Neuronal stem cell (in vitro differentiated cells): ENCODE data around the gene GASK1A.

Experiments used
- DNase-seq: peaks from one replicate; pipeline ENCODE4 v3.0.0-alpha.2; 2013; ENCODE audit warnings: low spot score
- H2AFZ ChIP-seq: one replicate; pipeline ENCODE4 v1.6.1; 2013; ENCODE audit warnings: mild to moderate bottlenecking, low read length, inconsistent platforms
- H2AK5ac ChIP-seq: 2 replicates; pipeline ENCODE4 v1.6.1; 2013; ENCODE audit warnings: low read depth, mild to moderate bottlenecking, inconsistent platforms, low read length, moderate library complexity, mixed read lengths
- H2BK120ac ChIP-seq: 2 replicates; pipeline ENCODE4 v1.6.1; 2013; ENCODE audit warnings: low read depth, mild to moderate bottlenecking, inconsistent platforms, low read length, moderate library complexity, mixed read lengths
- H2BK12ac ChIP-seq: one replicate; pipeline ENCODE4 v1.6.1; 2013; ENCODE audit warnings: low read length, inconsistent platforms
- H2BK15ac ChIP-seq: 2 replicates; pipeline ENCODE4 v1.6.1; 2013; ENCODE audit warnings: mild to moderate bottlenecking, low read length, inconsistent platforms, mixed read lengths
- H2BK5ac ChIP-seq: one replicate; pipeline ENCODE4 v1.6.1; 2013; ENCODE audit warnings: inconsistent platforms, mild to moderate bottlenecking, low read length, moderate library complexity
- H3K14ac ChIP-seq: one replicate; pipeline ENCODE4 v1.6.1; 2013; ENCODE audit warnings: low read length, inconsistent platforms
- H3K18ac ChIP-seq: 2 replicates; pipeline ENCODE4 v1.6.1; 2013; ENCODE audit warnings: low read length, inconsistent platforms
- H3K23ac ChIP-seq: 2 replicates; pipeline ENCODE4 v1.6.1; 2013; ENCODE audit warnings: low read depth, mild to moderate bottlenecking, mixed read lengths, low read length, inconsistent platforms; ENCODE audit not compliant: poor library complexity
- H3K27ac ChIP-seq: replicated peaks from 3 replicates; pipeline ENCODE4 v1.5.1; 2013; ENCODE audit warnings: low read length, inconsistent platforms
- H3K27me3 ChIP-seq, 3 experiments: 2 replicates each; pipeline ENCODE4 v1.6.1; 2013; ENCODE audit warnings: low read length in 3 of 3, mild to moderate bottlenecking in 2 of 3, inconsistent platforms in 1 of 3, low read depth in 1 of 3, mixed read lengths in 1 of 3, moderate library complexity in 1 of 3; ENCODE audit not compliant: control insufficient read depth in 3 of 3, insufficient read depth in 3 of 3
- H3K36me3 ChIP-seq, 2 donors: replicated peaks in 1 of 2; 2 replicates each; pipeline ENCODE4 v1.6.1; 2013; ENCODE audit warnings: low read length in 2 of 2; ENCODE audit not compliant: control insufficient read depth in 2 of 2, insufficient read depth in 2 of 2
- H3K4ac ChIP-seq: 2 replicates; pipeline ENCODE4 v1.6.1; 2013; ENCODE audit warnings: inconsistent platforms, mild to moderate bottlenecking, low read length, moderate library complexity
- H3K4me1 ChIP-seq, 2 donors: 1 replicate in 1 of 2; 2 replicates in 1 of 2; pipeline ENCODE4 v1.6.1; 2013; ENCODE audit warnings: low read length in 2 of 2, low read depth in 1 of 2; ENCODE audit not compliant: control insufficient read depth in 2 of 2, insufficient read depth in 1 of 2
- H3K4me2 ChIP-seq: one replicate; pipeline ENCODE4 v1.6.1; 2013; ENCODE audit warnings: mild to moderate bottlenecking, low read length, inconsistent platforms; ENCODE audit not compliant: insufficient read depth, poor library complexity, severe bottlenecking
- H3K4me3 ChIP-seq, 2 donors: 2 replicates each; pipeline ENCODE4 v1.5.1; 2013; ENCODE audit warnings: low read length in 2 of 2, mild to moderate bottlenecking in 2 of 2, inconsistent platforms in 1 of 2, moderate library complexity in 1 of 2
- H3K79me1 ChIP-seq: one replicate; pipeline ENCODE4 v1.6.1; 2013; ENCODE audit warnings: low read depth, mild to moderate bottlenecking, inconsistent platforms, low read length, moderate library complexity
- H3K9ac ChIP-seq: one replicate; pipeline ENCODE4 v1.6.1; 2013; ENCODE audit warnings: mild to moderate bottlenecking, low read depth, low read length, inconsistent platforms; ENCODE audit not compliant: poor library complexity
- H3K9me3 ChIP-seq, 2 donors: replicated peaks in 1 of 2; 2 replicates each; pipeline versions ENCODE3 to v1.6.1; 2013; ENCODE audit warnings: low read length in 2 of 2, mild to moderate bottlenecking in 2 of 2, inconsistent platforms in 1 of 2, low read depth in 1 of 2, mixed read lengths in 1 of 2, moderate library complexity in 1 of 2; ENCODE audit not compliant: control insufficient read depth in 2 of 2, insufficient read depth in 1 of 2
- H4K8ac ChIP-seq: one replicate; pipeline ENCODE4 v1.6.1; 2013; ENCODE audit warnings: low read depth, mild to moderate bottlenecking, inconsistent platforms, low read length, moderate library complexity
- H4K91ac ChIP-seq: one replicate; pipeline ENCODE4 v1.6.1; 2013; ENCODE audit warnings: low read length, low read depth, mild to moderate bottlenecking, inconsistent platforms; ENCODE audit not compliant: poor library complexity
- WGBS, 2 donors: extraction: QIAGEN DNeasy Blood & Tissue Kit; methylation state at CpG; one replicate each; pipeline ENCODE4 v1.1.7; 2013; ENCODE audit warnings: missing lambda C conversion rate in 2 of 2, mixed read lengths in 1 of 2; ENCODE audit not compliant: insufficient read length in 2 of 2, insufficient replicate concordance in 1 of 2; ENCODE audit errors: extremely low coverage in 2 of 2; 5-methylcytosine and 5-hydroxymethylcytosine counted together

Gene GASK1A

GRCh38 chr3:42980909-42981308 is 1.8 kb downstream of the GASK1A start:
- no peak overlapping the region for H4K91ac ChIP-seq
- H3K27me3 ChIP-seq = peaks cover 0 to 75% (median 7%) of the 10 kb centered on the region in 3 experiments
- no peaks in the 10 kb centered on the region for H3K79me1 ChIP-seq
- H3K4me1 ChIP-seq = peaks cover 0 to 15% of the 10 kb centered on the region in 2 donors
- no peak overlapping the region for H2AK5ac ChIP-seq
- H4K8ac ChIP-seq = no peak overlapping the region
- no peak overlapping the region for H3K4me3 ChIP-seq
- H2BK12ac ChIP-seq = no peak overlapping the region
- H3K4me2 ChIP-seq = no peak overlapping the region
- no peak overlapping the region for H2BK120ac ChIP-seq
- no peak overlapping the region for H2AFZ ChIP-seq
- no peak overlapping the region for H3K4ac ChIP-seq
- no peak for DNase-seq
- H3K9ac ChIP-seq = no peak overlapping the region
- H3K27ac ChIP-seq = no peak overlapping the region
- H3K18ac ChIP-seq = peak overlapping the region; percentile 0
- H2BK15ac ChIP-seq = no peak overlapping the region
- peaks cover 3 to 6% of the 10 kb centered on the region in 2 donors for H3K9me3 ChIP-seq
- H3K36me3 ChIP-seq = no peaks in the 10 kb centered on the region
- H3K14ac ChIP-seq = no peak overlapping the region
- no peak overlapping the region for H3K23ac ChIP-seq
- H2BK5ac ChIP-seq = no peak overlapping the region
- no CpG with 5 or more reads among the region's 6 CpGs for WGBS, 2 donors

GRCh38 chr3:42982645-42983412 is 3.7 kb downstream of the GASK1A start:
- no peak overlapping the region for H3K9ac ChIP-seq
- no peak overlapping the region for H3K4me3 ChIP-seq
- H2BK120ac ChIP-seq = no peak overlapping the region
- H3K36me3 ChIP-seq = no peaks in the 10 kb centered on the region
- no peaks in the 10 kb centered on the region for H3K79me1 ChIP-seq
- no peak overlapping the region for H2AK5ac ChIP-seq
- no peak overlapping the region for H2BK15ac ChIP-seq
- no peak overlapping the region for H2BK5ac ChIP-seq
- H3K14ac ChIP-seq = no peak overlapping the region
- peaks cover 0 to 15% of the 10 kb centered on the region in 2 donors for H3K4me1 ChIP-seq
- H3K27ac ChIP-seq = no peak overlapping the region
- no peak overlapping the region for H3K23ac ChIP-seq
- DNase-seq = no peak
- H3K9me3 ChIP-seq = no peaks in the 10 kb centered on the region
- H3K4me2 ChIP-seq = no peak overlapping the region
- no peak overlapping the region for H3K4ac ChIP-seq
- no peak overlapping the region for H2BK12ac ChIP-seq
- no peak overlapping the region for H4K91ac ChIP-seq
- peak overlapping the region; percentile 73 for H3K18ac ChIP-seq
- H3K27me3 ChIP-seq = peaks cover 0 to 67% (median 7%) of the 10 kb centered on the region in 3 experiments
- H2AFZ ChIP-seq = no peak overlapping the region
- H4K8ac ChIP-seq = no peak overlapping the region
- WGBS, 2 donors = no CpG with 5 or more reads among the region's 6 CpGs

- Histone ChIP-seq H2BK15ac (no peak overlapping the region), H3K18ac (no peak overlapping the region), H4K91ac (no peak overlapping the region), H3K27me3 (peaks cover 0 to 63% (median 7%) of the 10 kb centered on the region in 3 experiments), H3K4ac (no peak overlapping the region), H3K14ac (no peak overlapping the region), H2BK120ac (no peak overlapping the region), H2BK5ac (no peak overlapping the region), H3K23ac (no peak overlapping the region), H3K79me1 (no peaks in the 10 kb centered on the region), H2BK12ac (no peak overlapping the region), H3K27ac (no peak overlapping the region), H4K8ac (no peak overlapping the region), H2AFZ (no peak overlapping the region), H3K4me3 (no peak overlapping the region), H2AK5ac (no peak overlapping the region), H3K9me3 (no peaks in the 10 kb centered on the region), H3K9ac (no peak overlapping the region), H3K36me3 (no peaks in the 10 kb centered on the region), H3K4me2 (no peak overlapping the region), H3K4me1 (peaks cover 0 to 10% of the 10 kb centered on the region in 2 donors)
- DNase-seq = no peak
- WGBS, 2 donors = no CpG with 5 or more reads among the region's 3 CpGs
Measured at GRCh38 chr3:42983927-42984326, 4.8 kb downstream of the GASK1A start.

- WGBS, 2 donors = no CpG with 5 or more reads among the region's 4 CpGs
- Histone ChIP-seq H3K23ac (no peak overlapping the region), H3K4ac (no peak overlapping the region), H2BK15ac (no peak overlapping the region), H3K79me1 (no peaks in the 10 kb centered on the region), H4K8ac (no peak overlapping the region), H3K4me2 (no peak overlapping the region), H3K9ac (no peak overlapping the region), H3K4me1 (peaks cover 0 to 10% of the 10 kb centered on the region in 2 donors), H3K4me3 (no peak overlapping the region), H3K27me3 (peaks cover 0 to 56% (median 4%) of the 10 kb centered on the region in 3 experiments), H2BK120ac (no peak overlapping the region), H2AFZ (no peak overlapping the region), H2BK12ac (no peak overlapping the region), H3K36me3 (no peaks in the 10 kb centered on the region), H2BK5ac (no peak overlapping the region), H3K18ac (no peak overlapping the region), H3K27ac (no peak overlapping the region), H2AK5ac (no peak overlapping the region), H3K9me3 (no peaks in the 10 kb centered on the region), H3K14ac (no peak overlapping the region), H4K91ac (no peak overlapping the region)
- DNase-seq = no peak
Measured at GRCh38 chr3:42984701-42985100, 5.6 kb downstream of the GASK1A start.
